ENCODE data around the gene RIPOR1.

- TF ChIP-seq POLR2AphosphoS5 (IDR thresholded peaks at IDR 0.05; ENCODE audit: low read depth, low read length) (peak; percentile 52; the same call in 1 of the 2 replicates), POLR2A (IDR thresholded peaks at IDR 0.05; ENCODE audit: low read depth, low read length) (peak; percentile 81), TAF1 (IDR thresholded peaks at IDR 0.05; ENCODE audit: low read depth, low read length) (peak; percentile 74; the same call in 1 of the 2 replicates)
Observed at GRCh38 chr16:67480833-67481560, 47.6 kb upstream of the RIPOR1 start, which contains the start of gene ATP6V0D1.
